ENCODE data around the gene AK4. TPM values are rescaled to one million over a fixed set of nuclear protein-coding genes. Genes with fewer than 3 reads are reported as not detected.

Gene AK4
- total RNA-seq, 3 donors from 2014 or later (not counting 1 experiment from before 2014, with no cell fraction given), result 0.32 to 1.6 (median 0.75) TPM

- intact Hi-C loops (cut with micrococcal nuclease), result no loop called here
- no peak overlapping the region for H3K4me3 ChIP-seq (ENCODE audit: low read length)
- no peak for ATAC-seq
These were observed 119.7 kb downstream of the AK4 start for GRCh38 chr1:65267683-65268082.

GRCh38 chr1:65269612-65270011, 121.6 kb downstream of the AK4 start:
- ATAC-seq (no peak), DNase-seq (no peak)
- peaks cover 10% of the 10 kb centered on the region for H3K4me1 ChIP-seq (ENCODE audit: control insufficient read depth, insufficient read depth, low read length)
- H3K27ac ChIP-seq (ENCODE audit: low read length), result no peak overlapping the region
- H3K9me3 Mint-ChIP-seq, result no peaks in the 10 kb centered on the region
- intact Hi-C loops (cut with micrococcal nuclease), result no loop called here
- no peaks in the 10 kb centered on the region for H3K9me3 ChIP-seq (ENCODE audit: control insufficient read depth, insufficient read depth, low read length)
- TF ChIP-seq CTCF (IDR thresholded peaks at IDR 0.05), result no peak
- H3K27me3 Mint-ChIP-seq (ENCODE audit: low read depth in 2 of 2), result peaks cover 23 to 40% of the 10 kb centered on the region in 2 donors
- 94% methylated on average over 2 of the region's 2 CpGs for WGBS (ENCODE audit: insufficient coverage)
- H3K36me3 Mint-ChIP-seq, result no peaks in the 10 kb centered on the region
- H3K4me3 ChIP-seq (ENCODE audit: low read length), result no peak overlapping the region
- H3K27me3 ChIP-seq (ENCODE audit: control insufficient read depth, insufficient read depth, low read length), result peaks cover 16% of the 10 kb centered on the region
- H3K4me3 Mint-ChIP-seq, result no peak overlapping the region
- H3K27ac Mint-ChIP-seq, result no peak overlapping the region
- H3K36me3 ChIP-seq (ENCODE audit: control insufficient read depth, insufficient read depth, low read length), result no peaks in the 10 kb centered on the region
- H3K4me1 Mint-ChIP-seq, result peaks cover 0 to 15% of the 10 kb centered on the region in 2 donors

More at GRCh38 chr1:65267683-65268082, 119.7 kb downstream of the AK4 start:
- Mint-ChIP-seq H3K9me3 (no peaks in the 10 kb centered on the region), H3K4me3 (no peak overlapping the region), H3K27me3 (ENCODE audit: low read depth in 2 of 2) (peaks cover 32 to 59% of the 10 kb centered on the region in 2 donors), H3K27ac (no peak overlapping the region), H3K4me1 (peaks cover 0 to 18% of the 10 kb centered on the region in 2 donors), H3K36me3 (no peaks in the 10 kb centered on the region)
- no peak for DNase-seq
- Histone ChIP-seq H3K27me3 (ENCODE audit: control insufficient read depth, insufficient read depth, low read length) (peaks cover 22% of the 10 kb centered on the region), H3K4me1 (ENCODE audit: control insufficient read depth, insufficient read depth, low read length) (peaks cover 10% of the 10 kb centered on the region), H3K36me3 (ENCODE audit: control insufficient read depth, insufficient read depth, low read length) (no peaks in the 10 kb centered on the region), H3K9me3 (ENCODE audit: control insufficient read depth, insufficient read depth, low read length) (no peaks in the 10 kb centered on the region), H3K27ac (ENCODE audit: low read length) (no peak overlapping the region)
- TF ChIP-seq CTCF (IDR thresholded peaks at IDR 0.05), result no peak
- WGBS (ENCODE audit: insufficient coverage), result 78% methylated on average over 1 of the region's 1 CpG

GRCh38 chr1:65276197-65276939, 128.4 kb downstream of the AK4 start:
- no peak overlapping the region for H3K4me3 Mint-ChIP-seq
- ATAC-seq (no peak), DNase-seq (no peak)
- no peaks in the 10 kb centered on the region for H3K9me3 Mint-ChIP-seq
- no peaks in the 10 kb centered on the region for H3K36me3 Mint-ChIP-seq
- Histone ChIP-seq H3K4me1 (ENCODE audit: control insufficient read depth, insufficient read depth, low read length) (no peaks in the 10 kb centered on the region), H3K9me3 (ENCODE audit: control insufficient read depth, insufficient read depth, low read length) (no peaks in the 10 kb centered on the region), H3K27ac (ENCODE audit: low read length) (no peak overlapping the region), H3K4me3 (ENCODE audit: low read length) (no peak overlapping the region), H3K36me3 (ENCODE audit: control insufficient read depth, insufficient read depth, low read length) (no peaks in the 10 kb centered on the region), H3K27me3 (ENCODE audit: control insufficient read depth, insufficient read depth, low read length) (no peaks in the 10 kb centered on the region)
- no peak for TF ChIP-seq CTCF (IDR thresholded peaks at IDR 0.05)
- intact Hi-C loops (cut with micrococcal nuclease), result no loop called here
- H3K4me1 Mint-ChIP-seq, result no peaks in the 10 kb centered on the region
- peaks cover 28 to 43% of the 10 kb centered on the region in 2 donors for H3K27me3 Mint-ChIP-seq (ENCODE audit: low read depth in 2 of 2)
- WGBS (ENCODE audit: insufficient coverage), result 75% methylated on average over 1 of the region's 1 CpG
- H3K27ac Mint-ChIP-seq, result no peak overlapping the region

Data from natural killer cell (primary cell).